GM19452 (cell line): ENCODE measurements around the gene AFF2.

Experiments
- ATAC-seq: cut with Tn5 transposase; IDR thresholded peaks from one replicate; pipeline ENCODE4 v1.9.1; 2021; ENCODE audit not compliant: unreplicated experiment

Gene AFF2

GRCh38 chrX:148500423-148501385 lies at the start of gene AFF2:
AFF2 (plus strand) TSS chrX:148500617; CDS start chrX:148501098, 481 bp downstream.
- ATAC-seq, result no peak

GRCh38 chrX:148457279-148457678 lies 43.1 kb upstream of the AFF2 start:
- peak; percentile 51 for ATAC-seq

GRCh38 chrX:148459343-148459742 lies 41.1 kb upstream of the AFF2 start:
- peak; percentile 87 for ATAC-seq

GRCh38 chrX:148466292-148466691 lies 34.1 kb upstream of the AFF2 start:
- peak; percentile 98 for ATAC-seq

GRCh38 chrX:148470324-148470723 lies 30.1 kb upstream of the AFF2 start:
- no peak for ATAC-seq

GRCh38 chrX:148474030-148474429 lies 26.4 kb upstream of the AFF2 start:
- ATAC-seq, result no peak

- no peak for ATAC-seq
Observed at GRCh38 chrX:148492057-148492456, 8.4 kb upstream of the AFF2 start.

- no peak for ATAC-seq
Observed at GRCh38 chrX:148495176-148495575, 5.2 kb upstream of the AFF2 start.

- no peak for ATAC-seq
Observed at GRCh38 chrX:148498067-148498466, 2.4 kb upstream of the AFF2 start.

GRCh38 chrX:148499638-148500422 lies 587 bp upstream of the AFF2 start:
- ATAC-seq, result no peak

GRCh38 chrX:148501386-148502066 lies 1.1 kb downstream of the AFF2 start:
- no peak for ATAC-seq

- ATAC-seq, result no peak
Observed at GRCh38 chrX:148504506-148504905, 4.1 kb downstream of the AFF2 start.

GRCh38 chrX:148507418-148507817 lies 7.0 kb downstream of the AFF2 start:
- ATAC-seq, result no peak

- ATAC-seq, result no peak
Observed at GRCh38 chrX:148512453-148512852, 12.0 kb downstream of the AFF2 start.

- ATAC-seq, result no peak
Observed at GRCh38 chrX:148513661-148514060, 13.2 kb downstream of the AFF2 start.

GRCh38 chrX:148517176-148517575 lies 16.8 kb downstream of the AFF2 start:
- ATAC-seq, result no peak

GRCh38 chrX:148522006-148522405 lies 21.6 kb downstream of the AFF2 start:
- ATAC-seq, result no peak

- no peak for ATAC-seq
Observed at GRCh38 chrX:148523303-148524080, 23.1 kb downstream of the AFF2 start.

GRCh38 chrX:148530464-148531077 lies 30.2 kb downstream of the AFF2 start:
- no peak for ATAC-seq

- ATAC-seq, result no peak
Observed at GRCh38 chrX:148534291-148534690, 33.9 kb downstream of the AFF2 start.
